ENCODE data around the gene ADGRB3. TPM values are rescaled to one million over a fixed set of nuclear protein-coding genes. Genes with fewer than 3 reads are reported as not detected.

ADGRB3 gene
- total RNA-seq, 4 donors from 2014 or later, result 0.30 to 0.94 (median 0.35) TPM

- no peak overlapping the region for H3K4me3 ChIP-seq (ENCODE audit: low read depth, poor library complexity, severe bottlenecking)
- intact Hi-C loops (cut with DNase I; ENCODE audit: low total_unique reads), result no loop called here
- TF ChIP-seq POLR2A (IDR thresholded peaks at IDR 0.05), result no peak
- no peak for TF ChIP-seq CTCF (IDR thresholded peaks at IDR 0.05)
- DNase-seq (ENCODE audit: low spot score in 2 of 2), result no peak
Observed at GRCh38 chr6:69122407-69122773, 487.3 kb downstream of the ADGRB3 start.

- intact Hi-C loops (cut with DNase I; ENCODE audit: low total_unique reads), result no loop called here
- TF ChIP-seq CTCF (IDR thresholded peaks at IDR 0.05), result no peak
- no peak for TF ChIP-seq POLR2A (IDR thresholded peaks at IDR 0.05)
- DNase-seq (ENCODE audit: low spot score in 2 of 2), result no peak
- H3K4me3 ChIP-seq (ENCODE audit: low read depth, poor library complexity, severe bottlenecking), result no peak overlapping the region
- WGBS, 2 donors, result 22 to 24% methylated on average over 2 of the region's 2 CpGs
Observed at GRCh38 chr6:69128411-69128810, 493.3 kb downstream of the ADGRB3 start.

- H3K4me3 ChIP-seq (ENCODE audit: low read depth, poor library complexity, severe bottlenecking), result no peak overlapping the region
- no peak for DNase-seq (ENCODE audit: low spot score in 2 of 2)
- intact Hi-C loops (cut with DNase I; ENCODE audit: low total_unique reads), result no loop called here
- WGBS, 2 donors, result 65 to 68% methylated on average over 1 of the region's 1 CpG
- TF ChIP-seq CTCF (IDR thresholded peaks at IDR 0.05) (no peak), POLR2A (IDR thresholded peaks at IDR 0.05) (no peak)
Observed at GRCh38 chr6:69129046-69129445, 494.0 kb downstream of the ADGRB3 start.

- intact Hi-C loops (cut with DNase I; ENCODE audit: low total_unique reads), result no loop called here
- DNase-seq (ENCODE audit: low spot score in 2 of 2), result no peak
- WGBS, 2 donors, result 46 to 67% methylated on average over 1 of the region's 1 CpG
- no peak overlapping the region for H3K4me3 ChIP-seq (ENCODE audit: low read depth, poor library complexity, severe bottlenecking)
- no peak for TF ChIP-seq POLR2A (IDR thresholded peaks at IDR 0.05)
- TF ChIP-seq CTCF (IDR thresholded peaks at IDR 0.05), result no peak
Observed at GRCh38 chr6:69135927-69136326, 500.8 kb downstream of the ADGRB3 start.

DNA sequence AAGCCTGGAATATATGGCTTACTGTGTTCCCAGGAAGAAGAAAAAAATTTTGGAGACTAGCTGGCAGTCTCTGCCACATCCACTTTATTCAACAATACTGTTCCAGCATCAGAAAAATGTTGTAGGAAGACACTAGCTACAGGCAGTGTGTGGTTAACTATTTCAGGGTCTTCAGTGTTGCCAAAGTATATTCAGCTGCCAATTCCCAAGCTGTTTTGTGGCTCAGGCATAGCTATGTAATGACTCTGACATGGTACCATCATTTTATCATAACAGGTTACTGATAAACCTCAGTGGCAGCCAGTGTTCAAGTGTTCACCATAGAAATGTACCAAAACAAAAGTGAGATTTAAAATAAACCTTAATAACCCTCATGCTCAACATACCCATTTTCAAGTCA is 503.1 kb downstream of the ADGRB3 start:
- no peak overlapping the region for H3K4me3 ChIP-seq (ENCODE audit: low read depth, poor library complexity, severe bottlenecking)
- no peak for DNase-seq (ENCODE audit: low spot score in 2 of 2)
- TF ChIP-seq POLR2A (IDR thresholded peaks at IDR 0.05) (no peak), CTCF (IDR thresholded peaks at IDR 0.05) (no peak)
- intact Hi-C loops (cut with DNase I; ENCODE audit: low total_unique reads), result no loop called here

- WGBS, 2 donors, result 91 to 95% methylated on average over 4 of the region's 4 CpGs
- TF ChIP-seq POLR2A (IDR thresholded peaks at IDR 0.05), result no peak
- no peak for TF ChIP-seq CTCF (IDR thresholded peaks at IDR 0.05)
- intact Hi-C loops (cut with DNase I; ENCODE audit: low total_unique reads), result no loop called here
Observed at GRCh38 chr6:69138893-69139494, 503.9 kb downstream of the ADGRB3 start.

More at GRCh38 chr6:69138893-69139494, 503.9 kb downstream of the ADGRB3 start:
- no peak overlapping the region for H3K4me3 ChIP-seq (ENCODE audit: low read depth, poor library complexity, severe bottlenecking)
- no peak for DNase-seq (ENCODE audit: low spot score in 2 of 2)

Measured in lower leg skin (tissue), 4 donors.